PC-3 (cell line): ENCODE measurements around the gene SH3BP5. TPM values are rescaled to one million over a fixed set of nuclear protein-coding genes. Genes with fewer than 3 reads are reported as not detected.
A peak's percentile ranks its signal among the peaks of the same experiment; 100 is the strongest.

ENCODE experiments used
- ATAC-seq: fragments of 200-7000 bp; cut with Tn5 transposase; 2 replicates; pipeline ENCODE4 v1.9.1; 2020; ENCODE audit warnings: mild to moderate bottlenecking, moderate library complexity
- BruUV-seq: library from RNA; stranded (reverse); fragments of 400-500 nt; replicated peaks from 2 replicates; lab custom pipeline; 2021; lab: Mats Ljungman, UMichigan
- CTCF ChIA-PET: fragments of 300-600 bp; sonication (Branson Sonifier 250); formaldehyde crosslinking; loops from one replicate; lab custom pipeline; 2022; ENCODE audit warnings: antibody characterized with exemption; lab: Charles Lee
- POLR2A ChIA-PET: fragments of 300-600 bp; sonication (Branson Sonifier 250); formaldehyde crosslinking; loops from one replicate; lab custom pipeline; 2022; ENCODE audit warnings: antibody characterized with exemption; ENCODE audit not compliant: unreplicated experiment; lab: Charles Lee
- DNase-seq: peaks from one replicate; pipeline ENCODE4 v3.0.0-alpha.2; 2015
- H2AFZ ChIP-seq: fragments of 300-600 bp; sonication (generic); 2 replicates; pipeline ENCODE4 v1.6.0; 2016; ENCODE audit warnings: antibody characterized with exemption, low read length
- H3F3A ChIP-seq: fragments of 300-600 bp; sonication (generic); one replicate; pipeline ENCODE4 v1.6.0; 2017; ENCODE audit warnings: antibody characterized with exemption, low read length, control low read depth, mild to moderate bottlenecking; ENCODE audit not compliant: unreplicated experiment
- H3K27ac ChIP-seq: fragments of 300-600 bp; sonication (generic); 2 replicates; pipeline ENCODE4 v1.5.1; 2016; ENCODE audit warnings: mild to moderate bottlenecking, low read length
- H3K27me3 ChIP-seq: fragments of 300-600 bp; sonication (generic); 2 replicates; pipeline ENCODE4 v1.6.1; 2016; ENCODE audit warnings: low read length, mixed read lengths
- H3K36me3 ChIP-seq: fragments of 300-600 bp; sonication (generic); 2 replicates; pipeline ENCODE4 v1.6.1; 2016; ENCODE audit warnings: low read depth, mixed run types, low read length, mixed read lengths
- H3K4me1 ChIP-seq: fragments of 300-600 bp; sonication (generic); 2 replicates; pipeline ENCODE4 v1.5.1; 2016; ENCODE audit warnings: low read length; ENCODE audit not compliant: insufficient read depth
- H3K4me2 ChIP-seq: fragments of 300-600 bp; sonication (generic); 2 replicates; pipeline ENCODE4 v1.6.0; 2016; ENCODE audit warnings: low read length
- H3K4me3 ChIP-seq: fragments of 300-600 bp; sonication (generic); 2 replicates; pipeline ENCODE4 v1.5.1; 2016; ENCODE audit warnings: mild to moderate bottlenecking, low read length, mixed read lengths
- H3K79me2 ChIP-seq: fragments of 300-600 bp; sonication (generic); 2 replicates; pipeline ENCODE4 v1.6.1; 2017; ENCODE audit warnings: low read length, mixed read lengths
- H3K9ac ChIP-seq: fragments of 300-600 bp; sonication (generic); 2 replicates; pipeline ENCODE4 v1.6.0; 2016; ENCODE audit warnings: mild to moderate bottlenecking, low read length
- H3K9me2 ChIP-seq: fragments of 300-600 bp; sonication (generic); replicated peaks from 2 replicates; pipeline ENCODE4 v1.6.1; 2016; ENCODE audit warnings: mixed run types, low read length, mixed read lengths
- H3K9me3 ChIP-seq: fragments of 300-600 bp; sonication (generic); 2 replicates; pipeline ENCODE4 v1.6.1; 2016; ENCODE audit warnings: low read length, mixed read lengths
- H4K20me1 ChIP-seq: fragments of 300-600 bp; sonication (generic); 2 replicates; pipeline ENCODE4 v1.6.1; 2016; ENCODE audit warnings: low read length, mixed read lengths
- CTCF ChIP-seq: fragments of 300-600 bp; sonication (generic); conservative IDR thresholded peaks from 2 replicates; pipeline ENCODE4 v1.5.1; 2017; ENCODE audit warnings: antibody characterized with exemption, low read depth, mild to moderate bottlenecking, low read length
- EZH2 ChIP-seq: fragments of 300-600 bp; sonication (generic); IDR thresholded peaks from one replicate; pipeline ENCODE4 v1.6.1; 2017; ENCODE audit warnings: antibody characterized with exemption, mild to moderate bottlenecking, low read length; ENCODE audit not compliant: unreplicated experiment
- EZH2phosphoT487 ChIP-seq: fragments of 300-600 bp; sonication (generic); IDR thresholded peaks from 2 replicates; pipeline ENCODE4 v1.6.1; 2018; ENCODE audit warnings: mild to moderate bottlenecking, antibody characterized with exemption, low read length, borderline replicate concordance
- intact Hi-C: fragments of 100-400 bp; cut with micrococcal nuclease; formaldehyde crosslinking; loops from 2 replicates; pipeline ENCODE4 v1.9.0; 2023
- total RNA-seq: library from RNA; depleted of rRNA; stranded (reverse); fragments of >200 nt; gene quantifications from 2 replicates; pipeline ENCODE4 v1.2.3, GENCODE V29; 2014

SH3BP5 gene
- total RNA-seq, 1 experiment from 2014 or later, result 21.2 TPM

DNA sequence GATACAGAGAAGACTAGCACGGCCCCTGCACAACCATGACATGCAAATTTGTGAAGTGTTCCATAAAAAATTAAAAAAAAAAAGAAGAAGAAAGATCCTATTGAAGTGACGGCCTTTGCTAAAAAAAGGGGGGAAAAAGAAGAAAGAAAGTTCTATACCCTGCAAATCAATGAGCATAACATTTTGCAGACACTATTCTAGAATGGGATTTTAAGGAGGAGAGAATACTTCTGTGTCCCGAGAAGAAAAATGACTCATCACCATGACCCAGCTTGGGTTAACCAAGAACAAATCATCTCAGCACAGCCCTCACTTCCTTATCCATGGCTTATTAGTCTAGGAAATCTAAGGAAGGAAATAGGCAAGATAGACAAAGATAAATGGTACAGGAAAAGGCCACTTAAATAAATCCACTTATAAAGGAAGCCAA is 7.4 kb upstream of the SH3BP5 start:
- H3K9ac ChIP-seq, result no peak overlapping the region
- H3K27ac ChIP-seq, result no peak overlapping the region
- no peaks in the 10 kb centered on the region for H3F3A ChIP-seq
- H3K4me2 ChIP-seq, result no peak overlapping the region
- intact Hi-C loops, result no loop called here
- ChIA-PET CTCF (interaction anchor here (0.7 kb wide), 1 partner anchor 14 kb away, joined by 3 read pairs; no protein-coding TSS in a partner anchor), POLR2A (no interaction called here)
- no peak for TF ChIP-seq CTCF
- no peak for TF ChIP-seq EZH2
- TF ChIP-seq EZH2phosphoT487, result no peak
- no peaks in the 10 kb centered on the region for H3K27me3 ChIP-seq
- H3K9me3 ChIP-seq, result no peaks in the 10 kb centered on the region
- H3K4me3 ChIP-seq, result no peak overlapping the region
- H3K79me2 ChIP-seq, result no peaks in the 10 kb centered on the region
- H4K20me1 ChIP-seq, result no peaks in the 10 kb centered on the region
- peaks cover 5% of the 10 kb centered on the region; the same call in 1 of the 2 replicates for H3K4me1 ChIP-seq
- peak; percentile 80 for ATAC-seq
- H3K36me3 ChIP-seq, result no peaks in the 10 kb centered on the region
- no TSS peak for BruUV-seq
- H2AFZ ChIP-seq, result no peak overlapping the region
- DNase-seq, result peak; percentile 65
- no peaks in the 10 kb centered on the region for H3K9me2 ChIP-seq

- TF ChIP-seq CTCF (no peak), EZH2 (no peak), EZH2phosphoT487 (no peak)
- H3K4me2 ChIP-seq, result no peak overlapping the region
- no peaks in the 10 kb centered on the region for H3K27me3 ChIP-seq
- no peak overlapping the region for H3K27ac ChIP-seq
- intact Hi-C loops, result no loop called here
- CTCF ChIA-PET, result no interaction called here
- no peak overlapping the region for H3K9ac ChIP-seq
- no peaks in the 10 kb centered on the region for H3F3A ChIP-seq
- no TSS peak for BruUV-seq
- H3K36me3 ChIP-seq, result no peaks in the 10 kb centered on the region
- DNase-seq (no peak), ATAC-seq (no peak)
- no peak overlapping the region for H2AFZ ChIP-seq
- H3K79me2 ChIP-seq, result no peaks in the 10 kb centered on the region
- no peaks in the 10 kb centered on the region for H4K20me1 ChIP-seq
- H3K9me3 ChIP-seq, result no peaks in the 10 kb centered on the region
- H3K4me1 ChIP-seq, result peaks cover 5% of the 10 kb centered on the region; the same call in 1 of the 2 replicates
- POLR2A ChIA-PET, result no interaction called here
- H3K4me3 ChIP-seq, result no peak overlapping the region
- H3K9me2 ChIP-seq, result no peaks in the 10 kb centered on the region
Observed at GRCh38 chr3:15339001-15339400, 6.6 kb upstream of the SH3BP5 start.

- Histone ChIP-seq H3K4me2 (no peak overlapping the region), H3K36me3 (no peaks in the 10 kb centered on the region), H4K20me1 (no peaks in the 10 kb centered on the region), H3K4me1 (peaks cover 6% of the 10 kb centered on the region; the same call in 1 of the 2 replicates), H3K27me3 (no peaks in the 10 kb centered on the region), H3K4me3 (no peak overlapping the region), H3K9ac (no peak overlapping the region), H3K27ac (no peak overlapping the region), H3K9me3 (no peaks in the 10 kb centered on the region), H3F3A (no peaks in the 10 kb centered on the region), H3K79me2 (no peaks in the 10 kb centered on the region), H2AFZ (no peak overlapping the region), H3K9me2 (no peaks in the 10 kb centered on the region)
- DNase-seq (no peak), ATAC-seq (no peak)
- no peak for TF ChIP-seq EZH2
- TF ChIP-seq EZH2phosphoT487, result no peak
- TF ChIP-seq CTCF, result no peak
- BruUV-seq, result no TSS peak
- intact Hi-C loops, result no loop called here
- POLR2A ChIA-PET, result no interaction called here
- CTCF ChIA-PET, result no interaction called here
Observed at GRCh38 chr3:15337963-15338362, 5.6 kb upstream of the SH3BP5 start.
